ENCODE data around the gene FKBP6.
A peak's percentile ranks its signal among the peaks of the same experiment; 100 is the strongest.
"Not testable (repeated sequence)": the region's sequence is repeated elsewhere in the genome, so short reads cannot be mapped to it uniquely, and the experiment has no call there.

FKBP6 gene

GRCh38 chr7:73324081-73324845, 3.7 kb upstream of the FKBP6 start:
- peak; percentile 86 for DNase-seq

GRCh38 chr7:73325424-73325823, 2.5 kb upstream of the FKBP6 start:
- not testable (repeated sequence) for DNase-seq

- DNase-seq: not testable (repeated sequence)
These were observed 512 bp upstream of the FKBP6 start for GRCh38 chr7:73327449-73327848.

GRCh38 chr7:73328696-73329095, 735 bp downstream of the FKBP6 start:
- DNase-seq: no peak

- no peak for DNase-seq
These were observed 2.1 kb downstream of the FKBP6 start for GRCh38 chr7:73329861-73330581.

- DNase-seq: no peak
These were observed 2.8 kb downstream of the FKBP6 start for GRCh38 chr7:73330772-73331171.

- no peak for DNase-seq
These were observed 4.5 kb downstream of the FKBP6 start for GRCh38 chr7:73332447-73332846.

- DNase-seq: no peak
These were observed 10.4 kb downstream of the FKBP6 start for GRCh38 chr7:73338321-73338720.

GRCh38 chr7:73340514-73340913, 12.6 kb downstream of the FKBP6 start:
- DNase-seq: no peak

GRCh38 chr7:73341877-73342276, 13.9 kb downstream of the FKBP6 start:
- DNase-seq: no peak

GRCh38 chr7:73342645-73343044, 14.7 kb downstream of the FKBP6 start:
- DNase-seq: peak; percentile 48

- no peak for DNase-seq
These were observed 15.9 kb downstream of the FKBP6 start for GRCh38 chr7:73343671-73344380.

- no peak for DNase-seq
These were observed 17.6 kb downstream of the FKBP6 start for GRCh38 chr7:73345538-73345937.

GRCh38 chr7:73345951-73346350, 18.0 kb downstream of the FKBP6 start:
- DNase-seq: no peak

GRCh38 chr7:73349763-73350162, 21.8 kb downstream of the FKBP6 start:
- no peak for DNase-seq

GRCh38 chr7:73350306-73351068, 22.5 kb downstream of the FKBP6 start:
- DNase-seq: no peak

- no peak for DNase-seq
These were observed 23.6 kb downstream of the FKBP6 start for GRCh38 chr7:73351447-73352167.

GRCh38 chr7:73352784-73353183, 24.8 kb downstream of the FKBP6 start:
- DNase-seq: no peak

- no peak for DNase-seq
These were observed 25.3 kb downstream of the FKBP6 start for GRCh38 chr7:73353243-73353642.

GRCh38 chr7:73354196-73354595, 26.2 kb downstream of the FKBP6 start:
- DNase-seq: no peak

GRCh38 chr7:73354821-73355220, 26.9 kb downstream of the FKBP6 start:
- DNase-seq: no peak

GRCh38 chr7:73356159-73356558, 28.2 kb downstream of the FKBP6 start:
- no peak for DNase-seq

Data from 8988T (cell line).